ENCODE measurements around the gene CTSE.

Gene CTSE

DNA sequence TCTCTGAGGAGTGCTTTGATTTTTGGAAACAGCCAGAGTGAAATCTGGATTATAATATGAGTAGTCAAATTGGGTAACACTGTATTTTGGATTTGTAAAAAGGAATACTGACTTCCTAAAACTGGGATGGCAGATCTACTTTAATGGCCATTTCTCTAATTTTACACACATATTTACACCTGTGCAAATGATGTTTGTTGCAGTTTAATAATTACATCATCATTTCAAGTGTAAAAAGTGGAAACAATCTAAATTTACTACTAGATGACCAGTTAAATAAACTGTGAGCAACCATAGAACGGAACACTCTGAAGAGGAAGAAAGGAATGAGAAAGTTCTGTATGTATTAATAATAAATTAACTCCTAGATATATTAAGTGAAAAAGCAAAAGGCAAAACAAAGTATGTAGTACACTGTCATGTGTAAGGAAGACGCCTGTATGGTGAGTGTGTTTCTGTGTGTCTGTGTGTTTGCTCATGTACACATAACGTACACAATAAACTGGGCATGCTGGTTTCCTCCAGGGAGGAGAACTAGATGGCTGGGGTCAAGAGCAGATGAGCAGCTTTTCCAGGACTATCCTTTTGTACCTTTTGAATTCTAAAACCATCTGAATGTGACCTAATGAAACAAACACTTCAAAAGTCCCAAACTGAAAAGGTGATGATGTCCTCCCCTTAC, 26.4 kb upstream of the CTSE start:
- no peak for DNase-seq

DNA sequence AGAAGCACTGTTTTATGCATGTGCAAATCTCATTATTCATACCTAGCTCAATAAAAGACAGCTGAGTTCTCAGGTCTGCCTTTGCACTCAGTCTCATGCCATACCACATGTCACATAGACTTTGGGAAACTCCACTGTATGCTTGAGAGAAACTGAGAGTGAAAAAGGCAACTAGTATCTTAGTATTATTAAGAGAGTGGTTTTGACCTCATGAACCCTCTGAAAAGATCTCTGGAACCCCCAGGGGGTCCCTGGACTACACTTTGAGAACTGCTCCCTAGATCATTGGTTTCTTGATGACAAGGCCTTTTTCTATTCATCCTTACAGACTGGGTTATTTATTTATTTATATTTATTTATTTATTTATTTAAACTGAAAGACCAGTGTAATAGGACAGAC, 25.6 kb upstream of the CTSE start:
- peak in 1 of 5 experiments; percentile 11 for DNase-seq

DNA sequence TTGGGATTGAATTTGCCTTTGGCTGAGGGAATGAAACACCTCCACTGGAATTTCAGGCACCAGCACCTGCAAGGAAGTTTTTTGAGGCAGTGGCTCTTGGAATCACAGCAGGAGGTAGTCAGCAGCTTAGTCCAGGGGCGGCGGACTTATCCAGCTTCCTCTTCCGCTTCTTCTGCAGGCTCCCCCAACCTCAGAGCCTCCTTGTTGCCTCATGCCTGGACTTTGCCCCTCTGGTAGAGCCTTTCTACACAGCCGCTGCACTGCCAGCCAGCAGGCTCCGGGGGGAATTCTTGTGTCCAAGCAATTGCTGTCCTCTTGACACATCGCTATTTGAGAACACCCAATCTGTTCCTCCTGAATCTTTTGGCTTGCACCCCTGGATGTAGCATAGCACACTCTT, 24.9 kb upstream of the CTSE start:
- no peak for DNase-seq

DNA sequence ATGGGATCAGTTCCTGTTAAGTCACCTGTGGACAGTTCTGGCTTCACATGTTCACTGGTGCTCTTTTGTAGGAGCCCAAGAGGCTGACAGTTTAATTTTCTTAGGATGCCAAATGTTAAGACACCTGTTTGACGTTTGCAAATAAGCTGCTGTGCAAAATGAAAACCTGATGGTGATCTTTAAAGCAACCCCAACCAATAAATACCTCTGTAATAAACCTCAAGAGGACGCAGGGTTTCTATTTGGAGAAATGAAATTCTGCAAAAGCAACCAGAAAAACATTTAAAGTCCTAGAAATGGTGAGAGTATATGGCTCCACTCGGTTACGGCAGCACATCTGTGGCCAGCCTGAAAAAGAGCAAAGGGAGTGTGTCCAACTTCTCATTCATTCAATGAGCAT, 23.6 kb upstream of the CTSE start:
- DNase-seq, result no peak

GRCh38 chr1:206041640-206042039, 17.9 kb upstream of the CTSE start:
- DNase-seq, result no peak

DNA sequence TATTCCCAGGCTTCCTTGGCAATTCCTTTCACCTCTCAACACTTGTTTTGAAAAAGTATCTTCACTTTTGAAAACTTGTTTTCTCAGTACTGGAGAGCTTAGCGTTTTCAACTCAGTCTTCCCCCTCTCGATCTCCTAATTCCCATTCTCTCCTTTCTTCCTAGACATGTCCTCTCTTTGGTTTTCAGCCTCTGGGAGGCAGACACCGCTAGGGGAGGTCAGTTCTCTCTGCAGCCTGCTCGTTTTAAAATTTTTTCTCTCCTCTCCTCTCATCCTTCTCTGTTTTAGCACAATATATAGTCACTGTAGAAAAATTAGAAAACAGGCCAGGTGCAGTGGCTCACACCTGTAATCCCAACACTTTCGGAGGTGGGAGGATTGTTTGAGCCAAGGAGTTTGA, 16.6 kb upstream of the CTSE start:
- DNase-seq, result no peak

DNA sequence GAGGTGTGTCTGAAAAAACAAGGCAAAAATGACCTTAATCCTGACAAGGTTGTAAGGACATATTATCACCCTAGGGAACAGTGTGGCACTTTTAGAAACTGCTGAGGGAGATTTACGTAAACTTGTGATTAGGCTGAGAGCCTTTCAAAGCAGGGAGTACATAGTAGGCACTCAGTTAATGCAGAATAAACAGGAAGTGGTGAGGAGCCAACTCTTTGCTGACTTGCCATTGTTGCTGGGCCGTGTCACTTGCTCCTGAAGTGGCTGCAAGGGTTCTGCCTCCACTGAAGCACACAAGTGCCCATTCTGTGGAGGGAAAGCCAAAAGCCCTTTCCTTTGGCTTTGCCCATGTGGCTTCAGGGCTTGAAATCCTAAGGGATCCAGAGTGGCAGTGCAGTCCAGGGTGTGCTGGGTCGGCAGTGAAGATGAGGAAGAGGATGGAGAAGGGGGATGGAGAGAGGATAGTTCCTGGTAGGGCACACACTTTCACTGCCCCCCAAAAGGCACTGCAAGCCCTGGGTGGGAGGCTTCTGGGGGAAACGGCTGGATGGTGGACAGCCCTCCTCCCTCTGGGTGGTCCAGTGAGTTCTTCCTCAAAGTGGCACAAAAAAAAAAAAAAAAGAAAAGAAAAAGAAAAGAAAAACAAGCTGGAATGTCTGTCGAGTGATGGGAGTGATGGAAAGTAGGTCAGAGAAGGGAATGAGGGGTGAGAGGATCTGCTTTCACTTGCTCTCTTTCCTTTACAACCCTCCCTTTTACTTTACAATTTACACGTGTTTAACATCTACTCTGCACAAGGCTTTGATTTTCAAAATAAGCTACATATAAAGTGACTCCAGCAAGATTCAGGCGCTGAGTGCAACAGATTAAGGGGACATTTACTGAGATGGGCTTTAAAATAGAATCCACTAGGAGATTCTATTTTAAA, 15.6 kb upstream of the CTSE start:
- DNase-seq, result peak in 1 of 5 experiments; percentile 56

- DNase-seq, result no peak
These were observed 13.9 kb upstream of the CTSE start for GRCh38 chr1:206037581-206037980.

GRCh38 chr1:206036663-206037455, 13.2 kb upstream of the CTSE start:
- no peak for DNase-seq

- no peak for DNase-seq
These were observed 11.3 kb upstream of the CTSE start for GRCh38 chr1:206035027-206035426.

- no peak for DNase-seq
These were observed 8.9 kb upstream of the CTSE start for GRCh38 chr1:206032380-206033140.

- peak in 4 of 5 experiments; percentile 4 to 80 (median 41) for DNase-seq
These were observed 7.0 kb upstream of the CTSE start for GRCh38 chr1:206030714-206031113.

- no peak for DNase-seq
These were observed 6.5 kb upstream of the CTSE start for GRCh38 chr1:206030191-206030590.

DNA sequence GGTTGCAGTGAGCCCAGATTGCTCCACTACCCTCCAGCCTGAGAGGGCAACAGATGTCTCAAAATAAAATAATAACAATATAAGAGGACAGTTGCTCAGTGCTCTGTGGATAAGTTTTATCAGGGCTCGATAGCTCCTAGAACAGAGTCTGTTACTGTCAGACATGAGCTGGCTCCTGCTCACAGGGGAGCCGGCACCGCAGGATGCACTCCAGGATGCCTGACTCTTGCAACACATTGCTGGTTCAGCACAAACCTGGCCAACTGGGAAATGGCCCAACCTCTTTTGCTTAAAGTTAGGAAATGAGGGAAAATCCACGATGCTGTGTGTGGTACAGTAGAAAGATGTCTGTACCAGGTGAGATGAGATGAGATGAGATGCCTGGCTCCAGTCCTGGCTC, 5.8 kb upstream of the CTSE start:
- DNase-seq, result no peak

DNA sequence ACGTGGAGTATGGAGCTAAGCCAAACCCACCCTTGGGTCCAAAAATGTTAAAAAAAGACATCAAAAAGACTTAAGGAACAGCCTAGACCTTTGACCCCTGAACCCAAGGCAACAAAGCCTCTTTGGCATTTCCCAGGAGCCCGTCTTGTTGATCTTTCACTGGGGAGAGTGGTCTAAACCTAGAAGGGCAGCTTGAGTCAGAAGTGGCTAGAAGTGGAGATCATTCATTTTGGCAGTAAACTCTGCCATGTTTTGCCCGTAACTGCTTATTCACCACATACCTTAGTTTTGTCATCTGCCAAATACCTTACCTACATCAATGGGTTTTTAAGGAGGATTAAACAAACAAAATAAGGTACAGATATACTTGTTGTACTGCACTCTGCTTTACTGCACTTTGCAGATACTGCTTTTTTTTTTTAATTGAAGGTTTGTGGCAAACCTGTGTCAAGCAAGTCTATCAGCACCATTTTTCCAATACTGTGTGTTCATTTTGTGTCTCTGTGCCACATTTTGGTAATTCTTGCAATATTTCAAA, 1.7 kb upstream of the CTSE start:
- no peak for DNase-seq

DNA sequence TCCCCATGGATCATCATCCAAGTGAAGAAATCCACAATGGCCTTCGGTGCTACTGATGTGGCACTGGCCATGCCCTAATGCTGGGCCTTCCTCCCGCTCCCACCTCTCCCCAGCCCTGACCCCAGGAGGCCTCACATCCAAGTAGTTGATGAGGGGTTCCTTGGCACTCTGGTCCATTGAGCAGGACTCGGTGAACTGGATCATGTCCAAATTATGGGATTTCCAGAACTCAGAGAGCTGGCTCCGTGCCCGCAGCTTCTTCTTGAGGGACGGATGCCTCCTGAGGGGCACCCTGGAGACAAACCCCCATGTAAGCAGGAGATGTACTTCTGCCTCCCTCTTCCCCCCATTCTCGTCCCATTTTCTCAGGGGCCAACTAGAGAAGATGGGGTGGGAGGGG, 929 bp downstream of the CTSE start:
- DNase-seq, result no peak

DNA sequence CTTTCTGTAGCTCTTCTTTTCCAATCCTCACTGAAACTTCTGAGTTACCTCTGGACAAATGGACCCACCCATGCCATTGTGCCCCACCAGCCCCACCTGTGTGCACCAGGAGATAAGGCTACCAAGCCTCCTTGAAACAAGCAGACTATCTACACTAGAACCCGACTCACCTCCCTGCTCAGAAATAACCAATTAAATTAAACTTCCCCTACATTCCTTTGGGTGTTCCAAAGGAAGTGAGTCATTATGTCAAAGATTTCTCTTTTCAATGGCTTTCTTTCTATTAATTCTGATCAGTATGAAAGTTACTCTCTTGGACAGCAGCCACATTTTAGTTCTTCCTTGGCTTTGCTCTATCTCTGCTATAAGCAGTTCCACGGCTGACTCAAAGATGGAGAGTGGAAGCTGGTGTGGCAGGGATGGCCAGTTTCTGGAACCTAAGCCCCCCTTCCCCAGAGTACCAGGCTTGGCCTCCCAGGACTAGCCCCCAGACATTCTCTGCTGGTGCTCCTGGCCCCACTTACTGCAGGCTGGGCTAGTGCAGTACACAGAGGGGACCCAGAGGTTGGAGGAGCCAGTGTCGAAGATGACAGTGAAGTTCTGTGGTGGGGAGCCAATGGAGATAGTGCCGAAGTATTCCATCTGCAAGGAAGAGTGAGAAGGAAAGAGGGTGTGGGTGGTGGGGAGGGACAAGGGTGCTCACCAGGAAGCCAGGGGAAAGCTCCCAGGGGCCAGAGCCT, 1.9 kb downstream of the CTSE start:
- DNase-seq, result no peak

- DNase-seq, result no peak
These were observed 2.6 kb downstream of the CTSE start for GRCh38 chr1:206021008-206021625.

- DNase-seq, result no peak
These were observed 3.2 kb downstream of the CTSE start for GRCh38 chr1:206020393-206021007.

DNA sequence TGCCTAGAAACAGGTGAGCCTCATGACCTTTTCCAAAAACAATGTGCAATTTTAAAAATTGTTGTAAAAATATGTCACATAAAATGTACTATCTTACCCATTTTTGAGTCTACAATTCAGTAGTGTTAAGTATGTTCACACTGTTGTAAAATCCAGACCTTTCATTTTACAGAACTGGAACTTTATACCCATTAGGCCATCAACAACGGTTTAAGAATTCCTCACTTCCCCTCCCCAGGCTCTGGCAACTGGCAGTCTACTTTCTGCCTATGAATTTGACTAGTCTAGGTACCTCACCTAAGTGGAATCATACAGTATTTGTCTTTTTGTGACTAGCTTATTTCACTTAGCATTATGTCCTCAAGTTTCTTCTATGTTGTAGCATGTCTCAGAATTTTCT, 8.6 kb downstream of the CTSE start:
- no peak for DNase-seq

DNA sequence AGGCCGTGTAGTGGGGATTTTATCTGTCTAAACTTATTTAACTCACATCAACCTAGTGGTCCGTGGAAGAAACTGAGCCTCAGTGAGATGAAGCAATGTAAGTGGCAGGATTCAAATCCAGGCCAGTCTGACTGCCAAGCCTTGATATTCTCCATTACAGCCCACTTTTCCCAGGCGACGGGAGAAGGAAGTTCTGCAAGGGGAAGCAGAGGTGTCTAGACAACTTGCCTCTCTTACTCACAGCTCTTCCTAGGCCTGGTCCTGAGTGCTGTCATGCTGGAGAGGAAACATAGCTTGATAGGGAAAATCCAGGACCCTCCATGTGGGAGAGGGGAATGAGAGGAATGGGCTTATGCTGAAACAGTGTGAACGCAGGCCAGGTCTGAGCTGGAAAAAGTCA, 9.1 kb downstream of the CTSE start:
- no peak for DNase-seq
